Loucy (cell line): ENCODE measurements around the gene NRG2.

Experiments
- EZH2phosphoT487 ChIP-seq: fragments of 200-600 bp; IDR thresholded peaks from 2 replicates; pipeline ENCODE4 v1.6.1; 2018; ENCODE audit warnings: antibody characterized with exemption, mild to moderate bottlenecking, moderate library complexity, borderline replicate concordance
- TF ChIP-seq, protein P1 (sequence below): fragments of 200-600 bp; sonication (generic); conservative IDR thresholded peaks from 2 replicates; pipeline ENCODE4 v1.5.1; 2014; ENCODE audit warnings: mild to moderate bottlenecking, antibody characterized with exemption, low read length

- TF ChIP-seq, protein P1, sequence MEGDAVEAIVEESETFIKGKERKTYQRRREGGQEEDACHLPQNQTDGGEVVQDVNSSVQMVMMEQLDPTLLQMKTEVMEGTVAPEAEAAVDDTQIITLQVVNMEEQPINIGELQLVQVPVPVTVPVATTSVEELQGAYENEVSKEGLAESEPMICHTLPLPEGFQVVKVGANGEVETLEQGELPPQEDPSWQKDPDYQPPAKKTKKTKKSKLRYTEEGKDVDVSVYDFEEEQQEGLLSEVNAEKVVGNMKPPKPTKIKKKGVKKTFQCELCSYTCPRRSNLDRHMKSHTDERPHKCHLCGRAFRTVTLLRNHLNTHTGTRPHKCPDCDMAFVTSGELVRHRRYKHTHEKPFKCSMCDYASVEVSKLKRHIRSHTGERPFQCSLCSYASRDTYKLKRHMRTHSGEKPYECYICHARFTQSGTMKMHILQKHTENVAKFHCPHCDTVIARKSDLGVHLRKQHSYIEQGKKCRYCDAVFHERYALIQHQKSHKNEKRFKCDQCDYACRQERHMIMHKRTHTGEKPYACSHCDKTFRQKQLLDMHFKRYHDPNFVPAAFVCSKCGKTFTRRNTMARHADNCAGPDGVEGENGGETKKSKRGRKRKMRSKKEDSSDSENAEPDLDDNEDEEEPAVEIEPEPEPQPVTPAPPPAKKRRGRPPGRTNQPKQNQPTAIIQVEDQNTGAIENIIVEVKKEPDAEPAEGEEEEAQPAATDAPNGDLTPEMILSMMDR, result no peak
- TF ChIP-seq EZH2phosphoT487, result no peak
Measured at GRCh38 chr5:139886213-139886612, 156.9 kb downstream of the NRG2 start.
